A673 (cell line): Measurements from ENCODE around the gene LRP1B.

Experiments
- CTCF ChIP-seq: fragments of 300-800, 200-600 bp; sonication (generic); conservative IDR thresholded peaks from 2 replicates; pipeline ENCODE4 v1.5.1; 2017; ENCODE audit warnings: low read depth, mild to moderate bottlenecking, antibody characterized with exemption, low read length, moderate library complexity, mixed read lengths
- EZH2 ChIP-seq: fragments of 200-600 bp; sonication (generic); IDR thresholded peaks from 2 replicates; pipeline ENCODE4 v1.6.1; 2017; ENCODE audit warnings: borderline replicate concordance, low read depth, mild to moderate bottlenecking, mixed read lengths, antibody characterized with exemption, low read length; ENCODE audit not compliant: poor library complexity, severe bottlenecking

GRCh38 chr2:141770530-141770929 lies 360.3 kb downstream of the LRP1B start:
- no peak for TF ChIP-seq CTCF
- TF ChIP-seq EZH2, result no peak
